Stomach (tissue), 9 donors: ENCODE data around the gene TUBB6. TPM values are rescaled to one million over a fixed set of nuclear protein-coding genes. Genes with fewer than 3 reads are reported as not detected.

Experiments used
- DNase-seq, 2 donors: peaks; one replicate each; pipeline versions ENCODE4 v3.0.0 to v3.0.0-alpha.2; 2013 to 2019
- H3K27ac ChIP-seq, 5 donors: fragments of 200-600 bp in 4 of 5; sonication (generic) in 4 of 5; one replicate each; pipeline ENCODE4 v1.5.1; 2013 to 2019; ENCODE audit warnings: mild to moderate bottlenecking in 1 of 5, moderate library complexity in 1 of 5
- H3K27me3 ChIP-seq, 3 donors: fragments of 200-600 bp; sonication (generic); one replicate each; pipeline ENCODE4 v1.5.1; 2017 to 2019; ENCODE audit warnings: mixed run types in 1 of 3
- H3K36me3 ChIP-seq, 4 donors: fragments of 200-600 bp; sonication (generic); 1 replicate in 3 of 4; 2 replicates in 1 of 4; pipeline ENCODE4 v1.5.1; 2016 to 2019
- H3K4me1 ChIP-seq, 4 donors: fragments of 200-600 bp; sonication (generic); one replicate each; pipeline ENCODE4 v1.5.1; 2016 to 2019
- H3K4me3 ChIP-seq, 4 donors: fragments of 200-600 bp; sonication (generic) in 3 of 4; one replicate each; pipeline ENCODE4 v1.5.1; 2016 to 2019; ENCODE audit warnings: mild to moderate bottlenecking in 1 of 4
- H3K9me3 ChIP-seq, 4 donors: fragments of 200-600 bp; sonication (generic); one replicate each; pipeline ENCODE4 v1.5.1; 2016 to 2019
- CTCF ChIP-seq, 7 experiments: fragments of 450-650 bp in 4 of 7; fragments of 200-600 bp in 3 of 7; sonication (generic) in 3 of 7; IDR thresholded peaks; one replicate each; pipeline ENCODE4 v1.5.1; 2016 to 2019; ENCODE audit warnings: antibody characterized with exemption in 7 of 7, control low read depth in 2 of 7, mild to moderate bottlenecking in 1 of 7
- EP300 ChIP-seq: sonication (generic); formaldehyde crosslinking; IDR thresholded peaks from one replicate; pipeline ENCODE4 v1.6.1; 2017; ENCODE audit warnings: antibody characterized with exemption
- POLR2A ChIP-seq, 4 donors: fragments of 450-650 bp; IDR thresholded peaks; one replicate each; pipeline ENCODE4 v1.6.1; 2016; ENCODE audit warnings: antibody characterized with exemption in 4 of 4, control low read depth in 2 of 4, mild to moderate bottlenecking in 1 of 4, moderate library complexity in 1 of 4
- POLR2AphosphoS5 ChIP-seq, 3 donors: sonication (generic); formaldehyde crosslinking; IDR thresholded peaks; one replicate each; pipeline ENCODE4 v1.6.1; 2016; ENCODE audit warnings: antibody characterized with exemption in 3 of 3
- WGBS, 5 donors: extraction: QIAGEN DNeasy Blood & Tissue Kit in 3 of 5; methylation state at CpG; one replicate each; pipeline versions ENCODE4 v1.1.5 to v1.1.7; 2013 to 2018; 5-methylcytosine and 5-hydroxymethylcytosine counted together
- intact Hi-C: fragments of 100-400 bp; cut with DNase I; formaldehyde crosslinking; loops from one replicate; pipeline ENCODE4 v1.15.1; 2023; ENCODE audit warnings: low total_unique reads
- polyA plus RNA-seq, 3 donors: library from polyadenylated mRNA; stranded (reverse); fragments of 200-250 nt; gene quantifications; one replicate each; pipeline ENCODE4 v1.2.3, GENCODE V29; 2013
- total RNA-seq, 5 donors: library from RNA; depleted of rRNA; stranded (reverse); fragments of >200 nt; gene quantifications; one replicate each; pipeline versions ENCODE4 v1.1.0 to v1.2.3, GENCODE V29; 2014 to 2016
- donor health status: healthy with polysubstance abuse.
- donor health status: Bipolar disorder and iron deficiency.
- donor health status: healthy.

The TUBB6 gene
- total and polyA plus RNA-seq, 8 donors = 66.6 to 333 (median 174) TPM

- Histone ChIP-seq H3K27ac (peak overlapping the region in 4 of 5 donors; percentile 3 to 71 (median 37)), H3K9me3 (no peaks in the 10 kb centered on the region), H3K27me3 (no peaks in the 10 kb centered on the region), H3K36me3 (peaks cover 0 to 53% (median 23%) of the 10 kb centered on the region in 4 donors), H3K4me1 (peaks cover 12 to 65% (median 36%) of the 10 kb centered on the region in 4 donors), H3K4me3 (no peak overlapping the region)
- no peak for DNase-seq
- TF ChIP-seq POLR2AphosphoS5 (IDR thresholded peaks at IDR 0.05) = no peak
- no peak for TF ChIP-seq CTCF (IDR thresholded peaks at IDR 0.05)
- no peak for TF ChIP-seq POLR2A (IDR thresholded peaks at IDR 0.05)
- no peak for TF ChIP-seq EP300
- 27 to 38% (median 30%) methylated on average over 5 of the region's 5 CpGs for WGBS, 5 donors
- intact Hi-C loops = no loop called here
Measured at GRCh38 chr18:12318334-12318697, 10.3 kb downstream of the TUBB6 start.

GRCh38 chr18:12318857-12319256 lies 10.8 kb downstream of the TUBB6 start:
- no peak for DNase-seq
- Histone ChIP-seq H3K27me3 (no peaks in the 10 kb centered on the region), H3K4me3 (no peak overlapping the region), H3K36me3 (peaks cover 0 to 58% (median 27%) of the 10 kb centered on the region in 4 donors), H3K4me1 (peaks cover 12 to 60% (median 33%) of the 10 kb centered on the region in 4 donors), H3K27ac (peak overlapping the region in 4 of 5 donors; percentile 3 to 71 (median 37)), H3K9me3 (no peaks in the 10 kb centered on the region)
- intact Hi-C loops = no loop called here
- no peak for TF ChIP-seq CTCF (IDR thresholded peaks at IDR 0.05)
- TF ChIP-seq POLR2A (IDR thresholded peaks at IDR 0.05) = no peak
- TF ChIP-seq POLR2AphosphoS5 (IDR thresholded peaks at IDR 0.05) = no peak
- no peak for TF ChIP-seq EP300
- WGBS, 5 donors = 61 to 85% (median 71%) methylated on average over 1 to 5 of the region's 5 CpGs

- Histone ChIP-seq H3K9me3 (no peaks in the 10 kb centered on the region), H3K4me1 (peaks cover 8 to 35% (median 20%) of the 10 kb centered on the region in 4 donors), H3K36me3 (peaks cover 19 to 71% (median 50%) of the 10 kb centered on the region in 4 donors), H3K4me3 (no peak overlapping the region), H3K27me3 (no peaks in the 10 kb centered on the region), H3K27ac (no peak overlapping the region)
- WGBS, 5 donors = 62 to 65% (median 64%) methylated on average over 4 of the region's 4 CpGs
- no peak for TF ChIP-seq CTCF (IDR thresholded peaks at IDR 0.05)
- no peak for TF ChIP-seq EP300
- no peak for TF ChIP-seq POLR2A (IDR thresholded peaks at IDR 0.05)
- TF ChIP-seq POLR2AphosphoS5 (IDR thresholded peaks at IDR 0.05) = no peak
- no peak for DNase-seq
- intact Hi-C loops = no loop called here
Measured at GRCh38 chr18:12321333-12321732, 13.3 kb downstream of the TUBB6 start.

- Histone ChIP-seq H3K4me3 (no peak overlapping the region), H3K4me1 (peaks cover 0 to 23% (median 16%) of the 10 kb centered on the region in 4 donors), H3K27me3 (no peaks in the 10 kb centered on the region), H3K27ac (no peak overlapping the region), H3K36me3 (peaks cover 19 to 96% (median 85%) of the 10 kb centered on the region in 4 donors), H3K9me3 (no peaks in the 10 kb centered on the region)
- DNase-seq = no peak
- intact Hi-C loops = no loop called here
- WGBS, 5 donors = 97 to 99% (median 98%) methylated on average over 52 to 58 of the region's 58 CpGs
- no peak for TF ChIP-seq POLR2A (IDR thresholded peaks at IDR 0.05)
- TF ChIP-seq CTCF (IDR thresholded peaks at IDR 0.05) = no peak
- TF ChIP-seq EP300 = no peak
- TF ChIP-seq POLR2AphosphoS5 (IDR thresholded peaks at IDR 0.05) = no peak
Measured at GRCh38 chr18:12324991-12325725, 17.1 kb downstream of the TUBB6 start.
